Smooth muscle cell (in vitro differentiated cells): Measurements from ENCODE around the gene TRIM10. TPM values are rescaled to one million over a fixed set of nuclear protein-coding genes. Genes with fewer than 3 reads are reported as not detected.
"Not testable (repeated sequence)": the region's sequence is repeated elsewhere in the genome, so short reads cannot be mapped to it uniquely, and the experiment has no call there.

Experiments used
- DNase-seq: peaks from one replicate; lab custom pipeline; 2025; ENCODE audit not compliant: unreplicated experiment; lab: John Stamatoyannopoulos, UW
- H2AFZ ChIP-seq: fragments of 200-600 bp; sonication (generic); 2 replicates; pipeline ENCODE4 v1.6.0; 2016; ENCODE audit warnings: antibody characterized with exemption, low read depth, mild to moderate bottlenecking
- H3F3A ChIP-seq: fragments of 200-600 bp; sonication (generic); 2 replicates; pipeline ENCODE4 v1.6.0; 2017; ENCODE audit warnings: antibody characterized with exemption, low read depth
- H3K27ac ChIP-seq: fragments of 200-600 bp; sonication (generic); 2 replicates; pipeline ENCODE4 v1.5.1; 2016; ENCODE audit warnings: low read depth, mild to moderate bottlenecking
- H3K27me3 ChIP-seq: fragments of 200-600 bp; sonication (generic); 2 replicates; pipeline ENCODE4 v1.6.1; 2016; ENCODE audit warnings: low read depth, mild to moderate bottlenecking
- H3K36me3 ChIP-seq: fragments of 200-600 bp; sonication (generic); 2 replicates; pipeline ENCODE4 v1.5.1; 2016; ENCODE audit warnings: low read depth
- H3K4me1 ChIP-seq: fragments of 200-600 bp; sonication (generic); 2 replicates; pipeline ENCODE4 v1.5.1; 2016; ENCODE audit warnings: low read depth
- H3K4me2 ChIP-seq: fragments of 200-600 bp; sonication (generic); 2 replicates; pipeline ENCODE4 v1.6.0; 2016; ENCODE audit warnings: mild to moderate bottlenecking
- H3K4me3 ChIP-seq: fragments of 200-600 bp; sonication (generic); 2 replicates; pipeline ENCODE4 v1.5.1; 2016; ENCODE audit warnings: mild to moderate bottlenecking
- H3K79me2 ChIP-seq: fragments of 200-600 bp; sonication (generic); 2 replicates; pipeline ENCODE4 v1.6.0; 2016; ENCODE audit warnings: low read depth, mild to moderate bottlenecking
- H3K9ac ChIP-seq: fragments of 200-600 bp; sonication (generic); 2 replicates; pipeline ENCODE4 v1.6.0; 2016; ENCODE audit warnings: low read depth
- H3K9me3 ChIP-seq: fragments of 200-600 bp; sonication (generic); replicated peaks from 2 replicates; pipeline ENCODE4 v1.5.1; 2016; ENCODE audit warnings: low read depth
- H4K20me1 ChIP-seq: fragments of 200-600 bp; sonication (generic); 2 replicates; pipeline ENCODE4 v1.6.0; 2016; ENCODE audit warnings: low read depth
- WGBS: methylation state at CpG from one replicate; pipeline ENCODE4 v1.1.7; 2016; ENCODE audit warnings: low lambda C conversion rate; 5-methylcytosine and 5-hydroxymethylcytosine counted together
- polyA plus RNA-seq: library from polyadenylated mRNA; unstranded; fragments of >200 nt; fragmentation: Nextera tagmentation; extraction: Ambion mirVana; gene quantifications from 2 replicates; pipeline ENCODE4 v1.2.1, GENCODE V29; 2016
- total RNA-seq: library from RNA; depleted of rRNA; stranded (reverse); fragments of >200 nt; gene quantifications from 2 replicates; pipeline ENCODE4 v1.2.3, GENCODE V29; 2014
- TF ChIP-seq, protein P1 (sequence below): fragments of 200-600 bp; sonication (generic); IDR thresholded peaks from 2 replicates; pipeline ENCODE4 v1.5.1; 2017; ENCODE audit warnings: borderline replicate concordance, mild to moderate bottlenecking, antibody characterized with exemption; ENCODE audit not compliant: insufficient read depth, poor library complexity, severe bottlenecking

Gene TRIM10
- total and polyA plus RNA-seq, 2 experiments from 2014 or later, result not detected

DNA sequence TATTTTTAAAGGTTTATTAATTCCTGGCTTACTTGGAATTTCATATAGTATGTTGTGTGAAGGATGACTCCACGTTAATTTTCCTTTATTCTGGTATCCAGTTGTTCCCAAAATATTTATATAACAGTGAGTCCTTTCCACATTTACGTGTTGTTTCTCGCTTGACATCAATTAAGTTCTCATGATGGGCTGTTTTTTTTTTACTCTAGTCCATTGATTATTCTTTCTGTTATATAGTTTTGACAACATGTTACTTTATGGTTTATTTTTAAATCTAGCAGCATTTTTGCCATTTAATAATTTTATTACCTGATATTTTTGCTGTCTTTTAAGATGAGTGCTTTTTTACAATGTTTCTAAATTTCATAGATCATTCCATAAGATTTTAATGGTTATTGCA lies 18.3 kb downstream of the TRIM10 start:
- Histone ChIP-seq H3K36me3 (no peaks in the 10 kb centered on the region), H3K4me2 (no peak overlapping the region), H4K20me1 (no peaks in the 10 kb centered on the region), H3K4me3 (no peak overlapping the region), H3K4me1 (no peaks in the 10 kb centered on the region), H3F3A (no peaks in the 10 kb centered on the region), H2AFZ (no peak overlapping the region), H3K27ac (no peak overlapping the region), H3K9ac (no peak overlapping the region), H3K9me3 (no peaks in the 10 kb centered on the region), H3K79me2 (no peaks in the 10 kb centered on the region), H3K27me3 (peaks cover 68% of the 10 kb centered on the region)
- DNase-seq, result no peak
- TF ChIP-seq, protein P1, sequence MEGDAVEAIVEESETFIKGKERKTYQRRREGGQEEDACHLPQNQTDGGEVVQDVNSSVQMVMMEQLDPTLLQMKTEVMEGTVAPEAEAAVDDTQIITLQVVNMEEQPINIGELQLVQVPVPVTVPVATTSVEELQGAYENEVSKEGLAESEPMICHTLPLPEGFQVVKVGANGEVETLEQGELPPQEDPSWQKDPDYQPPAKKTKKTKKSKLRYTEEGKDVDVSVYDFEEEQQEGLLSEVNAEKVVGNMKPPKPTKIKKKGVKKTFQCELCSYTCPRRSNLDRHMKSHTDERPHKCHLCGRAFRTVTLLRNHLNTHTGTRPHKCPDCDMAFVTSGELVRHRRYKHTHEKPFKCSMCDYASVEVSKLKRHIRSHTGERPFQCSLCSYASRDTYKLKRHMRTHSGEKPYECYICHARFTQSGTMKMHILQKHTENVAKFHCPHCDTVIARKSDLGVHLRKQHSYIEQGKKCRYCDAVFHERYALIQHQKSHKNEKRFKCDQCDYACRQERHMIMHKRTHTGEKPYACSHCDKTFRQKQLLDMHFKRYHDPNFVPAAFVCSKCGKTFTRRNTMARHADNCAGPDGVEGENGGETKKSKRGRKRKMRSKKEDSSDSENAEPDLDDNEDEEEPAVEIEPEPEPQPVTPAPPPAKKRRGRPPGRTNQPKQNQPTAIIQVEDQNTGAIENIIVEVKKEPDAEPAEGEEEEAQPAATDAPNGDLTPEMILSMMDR, result no peak
- WGBS, result 78% methylated on average over 3 of the region's 3 CpGs

DNA sequence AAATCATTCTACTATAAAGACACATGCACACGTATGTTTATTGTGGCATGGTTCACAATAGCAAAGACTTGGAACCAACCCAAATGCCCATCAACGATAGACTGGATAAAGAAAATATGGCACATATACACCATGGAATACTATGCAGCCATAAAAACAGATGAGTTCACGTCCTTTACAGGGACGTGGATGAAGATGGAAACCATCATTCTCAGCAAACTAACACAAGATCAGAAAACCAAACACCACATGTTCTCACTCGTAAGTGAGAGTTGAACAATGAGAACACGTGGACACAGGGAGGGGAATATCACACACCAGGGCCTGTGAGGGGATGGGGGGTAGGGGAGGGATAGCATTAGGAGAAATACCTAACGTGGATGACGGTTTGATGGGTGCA lies 20.8 kb downstream of the TRIM10 start:
- WGBS, result 86% methylated on average over 8 of the region's 8 CpGs
- DNase-seq, H3K4me3 ChIP-seq, H4K20me1 ChIP-seq, H2AFZ ChIP-seq, H3K27ac ChIP-seq, H3K9me3 ChIP-seq, H3K4me1 ChIP-seq, H3F3A ChIP-seq, H3K79me2 ChIP-seq, H3K9ac ChIP-seq, H3K4me2 ChIP-seq, H3K36me3 ChIP-seq: not testable (repeated sequence)
- peaks cover 77% of the 10 kb centered on the region for H3K27me3 ChIP-seq

DNA sequence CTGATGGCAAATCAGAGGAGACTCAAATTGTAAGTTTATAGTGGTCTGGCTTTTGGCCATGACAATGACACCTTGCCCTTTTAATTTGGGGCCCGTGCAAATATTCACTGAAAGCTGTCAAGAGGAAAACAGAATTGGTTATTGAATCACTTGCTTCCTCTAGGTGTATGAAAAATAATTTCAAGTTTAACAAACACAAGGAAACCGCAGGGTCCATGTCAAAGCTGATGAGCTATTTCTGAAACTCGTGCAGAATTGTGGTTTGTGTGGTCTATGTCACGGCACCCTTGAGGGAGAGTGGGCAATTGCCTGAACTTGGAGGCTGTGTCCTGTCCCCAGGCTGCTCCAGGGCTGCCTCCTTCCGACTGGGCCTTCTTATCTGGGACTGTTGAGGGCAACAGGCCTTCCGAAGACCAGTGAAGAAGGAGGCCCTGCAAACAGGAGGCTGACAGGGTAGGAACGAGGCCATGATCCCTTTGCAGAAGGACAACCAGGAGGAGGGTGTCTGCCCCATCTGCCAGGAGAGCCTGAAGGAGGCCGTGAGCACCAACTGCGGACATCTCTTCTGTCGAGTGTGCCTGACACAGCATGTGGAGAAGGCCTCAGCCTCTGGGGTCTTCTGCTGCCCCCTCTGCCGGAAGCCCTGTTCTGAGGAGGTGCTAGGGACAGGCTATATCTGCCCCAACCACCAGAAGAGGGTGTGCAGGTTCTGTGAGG lies 24.3 kb downstream of the TRIM10 start:
- Histone ChIP-seq H3K9ac (no peak overlapping the region), H3K4me1 (no peaks in the 10 kb centered on the region), H3K36me3 (no peaks in the 10 kb centered on the region), H3K27me3 (peaks cover 76% of the 10 kb centered on the region), H4K20me1 (no peaks in the 10 kb centered on the region), H3K79me2 (no peaks in the 10 kb centered on the region), H2AFZ (no peak overlapping the region), H3K4me2 (no peak overlapping the region), H3K9me3 (no peaks in the 10 kb centered on the region), H3K4me3 (no peak overlapping the region), H3F3A (no peaks in the 10 kb centered on the region), H3K27ac (no peak overlapping the region)
- 84% methylated on average over 11 of the region's 11 CpGs for WGBS
- TF ChIP-seq, protein P1, result no peak
- DNase-seq, result no peak

DNA sequence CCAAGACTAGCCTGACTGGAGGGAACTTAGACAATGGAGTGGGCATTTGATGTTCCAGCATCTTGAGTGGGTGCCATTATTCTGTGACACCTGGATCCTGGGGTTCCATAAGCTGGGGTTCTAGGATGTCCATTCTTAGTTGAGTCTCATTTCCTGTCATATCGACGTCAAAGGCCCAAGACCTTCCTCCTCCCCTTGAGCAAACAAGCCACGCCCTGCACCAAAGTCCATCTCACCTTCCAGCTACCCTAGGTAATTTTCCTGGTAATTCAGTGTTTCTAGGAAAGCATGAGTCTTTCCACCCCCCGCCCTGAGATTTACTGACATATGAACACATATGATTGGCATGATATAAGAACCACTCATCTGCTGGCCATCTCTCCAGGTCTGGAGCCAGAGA lies 25.3 kb downstream of the TRIM10 start, which contains the start of gene TRIM40:
Gene TRIM40 (plus strand): TSS at position 384 of the 400 bp plus-strand sequence. CDS start 897 bp downstream, outside the sequence.
- peaks cover 76% of the 10 kb centered on the region for H3K27me3 ChIP-seq
- WGBS, result 91% methylated on average over 4 of the region's 4 CpGs
- H4K20me1 ChIP-seq, result no peaks in the 10 kb centered on the region
- H3F3A ChIP-seq, result no peaks in the 10 kb centered on the region
- no peak within 1 kb of the TSS for H3K9ac ChIP-seq
- no peaks in the 10 kb centered on the region for H3K36me3 ChIP-seq
- no peak within 1 kb of the TSS for H3K4me2 ChIP-seq
- H3K4me3 ChIP-seq, result no peak within 1 kb of the TSS
- no peaks in the 10 kb centered on the region for H3K4me1 ChIP-seq
- TF ChIP-seq, protein P1, result no peak
- no peak for DNase-seq
- H2AFZ ChIP-seq, result no peak within 1 kb of the TSS
- no peak within 1 kb of the TSS for H3K27ac ChIP-seq
- no peaks in the 10 kb centered on the region for H3K9me3 ChIP-seq
- no peaks in the 10 kb centered on the region for H3K79me2 ChIP-seq
